Measurements from ENCODE around the gene SIGLEC11.

Gene SIGLEC11

GRCh38 chr19:49954092-49954829 is 6.7 kb downstream of the SIGLEC11 start:
- 0 out of 2 replicates have a peak, but pooled peaks cover 4% of the 10 kb centered on the region for H3K27me3 ChIP-seq
- no peak overlapping the region for H3K4me3 ChIP-seq (ENCODE audit: low read depth, low read length)
- H3K9me3 ChIP-seq, result no peaks in the 10 kb centered on the region
- no peaks in the 10 kb centered on the region for H3K36me3 ChIP-seq
- no peaks in the 10 kb centered on the region for H3K4me1 ChIP-seq
- no peak for TF ChIP-seq CTCF (IDR thresholded peaks at IDR 0.05; ENCODE audit: low read depth, low read length)
- DNase-seq, result no peak

- Histone ChIP-seq H3K27me3 (0 out of 2 replicates have a peak, but pooled peaks cover 4% of the 10 kb centered on the region), H3K4me1 (no peaks in the 10 kb centered on the region), H3K4me3 (ENCODE audit: low read depth, low read length) (no peak overlapping the region), H3K36me3 (no peaks in the 10 kb centered on the region), H3K9me3 (no peaks in the 10 kb centered on the region)
- DNase-seq, result no peak
- TF ChIP-seq CTCF (IDR thresholded peaks at IDR 0.05; ENCODE audit: low read depth, low read length), result no peak
Observed at GRCh38 chr19:49953416-49953815, 7.6 kb downstream of the SIGLEC11 start.

GRCh38 chr19:49952906-49953305 is 8.1 kb downstream of the SIGLEC11 start:
- no peaks in the 10 kb centered on the region for H3K36me3 ChIP-seq
- no peak for TF ChIP-seq CTCF (IDR thresholded peaks at IDR 0.05; ENCODE audit: low read depth, low read length)
- 0 out of 2 replicates have a peak, but pooled peaks cover under 1% of the 10 kb centered on the region for H3K27me3 ChIP-seq
- DNase-seq, result no peak
- H3K4me3 ChIP-seq (ENCODE audit: low read depth, low read length), result no peak overlapping the region
- H3K4me1 ChIP-seq, result no peaks in the 10 kb centered on the region
- H3K9me3 ChIP-seq, result no peaks in the 10 kb centered on the region

- Histone ChIP-seq H3K4me1 (no peaks in the 10 kb centered on the region), H3K36me3 (no peaks in the 10 kb centered on the region), H3K9me3 (no peaks in the 10 kb centered on the region), H3K4me3 (ENCODE audit: low read depth, low read length) (no peak overlapping the region), H3K27me3 (no peaks in the 10 kb centered on the region)
- TF ChIP-seq CTCF (IDR thresholded peaks at IDR 0.05; ENCODE audit: low read depth, low read length), result no peak
- DNase-seq, result no peak
Observed at GRCh38 chr19:49952479-49952836, 8.5 kb downstream of the SIGLEC11 start.

- no peak for DNase-seq
- no peak overlapping the region for H3K4me3 ChIP-seq (ENCODE audit: low read depth, low read length)
- no peak for TF ChIP-seq CTCF (IDR thresholded peaks at IDR 0.05; ENCODE audit: low read depth, low read length)
- H3K9me3 ChIP-seq, result no peaks in the 10 kb centered on the region
- no peaks in the 10 kb centered on the region for H3K27me3 ChIP-seq
- no peaks in the 10 kb centered on the region for H3K36me3 ChIP-seq
- H3K4me1 ChIP-seq, result no peaks in the 10 kb centered on the region
Observed at GRCh38 chr19:49951806-49952478, 9.0 kb downstream of the SIGLEC11 start.

GRCh38 chr19:49950956-49951526 is 9.9 kb downstream of the SIGLEC11 start:
- no peak for DNase-seq
- H3K4me3 ChIP-seq (ENCODE audit: low read depth, low read length), result no peak overlapping the region
- TF ChIP-seq CTCF (IDR thresholded peaks at IDR 0.05; ENCODE audit: low read depth, low read length), result no peak
- no peaks in the 10 kb centered on the region for H3K36me3 ChIP-seq
- H3K4me1 ChIP-seq, result no peaks in the 10 kb centered on the region
- no peaks in the 10 kb centered on the region for H3K9me3 ChIP-seq
- H3K27me3 ChIP-seq, result no peaks in the 10 kb centered on the region

All from BE2C (cell line).